Activated CD8-positive, alpha-beta memory T cell treated with anti-CD3 and anti-CD28 coated beads, Interleukin-2, amount 50 U/mL, for 48 hours (primary cell): ENCODE results near the gene NHEJ1.
A peak's percentile ranks its signal among the peaks of the same experiment; 100 is the strongest.

Source experiments
- DNase-seq: peaks from one replicate; pipeline ENCODE4 v3.0.0-alpha.2; 2020

The NHEJ1 gene

GRCh38 chr2:219182331-219183150, 21.9 kb upstream of the NHEJ1 start:
- DNase-seq, result no peak

- DNase-seq, result no peak
Observed at GRCh38 chr2:219181531-219181930, 20.9 kb upstream of the NHEJ1 start.

DNA sequence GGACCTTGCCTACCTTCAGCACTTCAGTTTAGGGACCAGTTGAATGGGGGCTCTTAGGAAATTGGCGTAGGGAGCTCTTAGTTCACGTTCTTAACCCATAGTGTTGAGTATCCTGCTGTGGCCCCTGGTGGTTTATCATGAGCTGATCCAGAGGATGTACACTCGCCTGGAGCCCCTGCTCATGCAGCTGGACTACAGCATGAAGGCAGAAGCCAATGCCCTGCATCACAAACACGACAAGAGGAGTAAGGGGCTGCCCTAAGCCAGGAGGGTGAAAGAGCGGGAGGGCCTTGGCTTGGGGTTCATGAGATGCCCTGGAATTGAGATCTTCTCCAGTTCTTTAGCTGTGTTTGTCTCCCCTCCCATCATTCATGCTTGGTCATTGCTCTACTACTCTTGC, 20.3 kb upstream of the NHEJ1 start:
- no peak for DNase-seq

DNA sequence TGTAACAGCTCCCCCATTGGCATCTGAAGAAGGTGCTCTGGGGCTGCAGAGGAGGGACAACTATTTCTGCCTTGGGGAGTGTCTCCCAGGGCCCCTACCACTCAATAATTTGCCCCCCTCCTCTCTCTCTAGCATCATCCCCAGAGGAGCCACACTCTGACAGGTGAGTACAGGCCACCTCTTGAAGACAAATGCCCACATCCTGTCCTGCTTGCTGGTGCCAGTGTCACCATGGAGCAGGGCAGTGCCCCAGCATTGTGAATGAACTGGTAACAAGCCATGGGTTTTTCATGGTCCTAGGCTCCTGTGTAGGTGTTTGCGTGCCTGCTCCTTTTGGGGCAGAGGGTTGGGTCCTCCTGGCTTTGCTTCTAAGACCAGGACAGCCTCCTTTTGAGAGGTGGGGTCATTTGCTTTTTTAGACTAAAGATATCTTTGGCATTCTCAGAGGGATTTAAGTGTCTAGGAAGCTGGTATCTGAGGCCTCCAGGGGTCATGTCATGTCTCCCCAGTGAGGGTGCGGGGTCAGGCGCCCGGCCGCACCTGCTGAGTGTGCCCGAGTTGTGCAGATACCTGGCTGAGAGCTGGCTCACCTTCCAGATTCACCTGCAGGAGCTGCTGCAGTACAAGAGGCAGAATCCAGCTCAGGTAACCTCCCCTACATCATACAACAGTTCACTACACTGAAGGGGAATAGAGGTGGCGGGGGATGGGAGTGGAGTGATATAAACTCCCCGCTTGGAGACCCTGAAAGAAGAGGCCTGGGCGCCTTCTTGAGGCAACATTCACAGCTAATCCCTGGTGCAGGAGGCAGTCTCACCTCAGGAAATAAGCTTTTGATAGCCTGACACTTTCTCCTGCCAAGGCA, 19.2 kb upstream of the NHEJ1 start:
- no peak for DNase-seq

DNA sequence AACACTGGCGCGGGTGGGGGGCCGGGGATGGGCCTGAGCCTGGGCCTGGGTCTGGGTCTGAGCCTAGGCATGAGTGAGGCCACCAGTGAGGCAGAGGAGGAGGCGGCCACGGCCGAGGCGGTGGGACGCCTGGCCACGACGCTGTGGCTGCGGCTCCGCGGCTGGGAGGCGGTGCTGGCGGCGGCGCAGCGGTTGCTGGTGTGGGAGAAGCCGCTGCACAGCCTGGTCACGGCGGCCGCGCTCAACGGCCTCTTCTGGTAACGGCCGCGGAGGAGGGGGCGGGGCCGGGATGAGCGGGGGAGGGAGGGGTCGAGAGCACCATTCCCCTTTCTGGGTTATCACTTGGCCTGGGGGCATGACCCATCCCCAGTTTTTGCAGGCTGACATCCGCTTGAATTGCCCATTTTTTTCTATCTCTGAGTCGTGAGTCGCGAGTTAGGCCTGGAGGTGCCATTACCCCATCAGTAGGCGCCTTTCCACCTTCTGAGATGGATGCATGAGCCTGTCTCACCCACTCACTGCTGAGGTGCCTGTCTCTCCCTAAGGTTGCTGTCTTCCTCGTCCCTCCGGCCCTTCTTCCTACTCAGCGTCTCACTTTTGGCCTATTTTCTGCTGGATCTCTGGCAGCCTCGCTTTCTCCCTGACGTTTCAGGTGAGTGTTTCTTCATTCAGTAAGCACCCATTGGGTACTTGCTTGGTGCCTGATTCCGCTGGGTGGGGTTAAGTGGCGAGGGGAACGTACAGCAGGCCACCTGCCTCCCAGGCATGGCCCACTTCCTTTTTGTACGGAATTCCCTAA, 18.0 kb upstream of the NHEJ1 start:
- peak; percentile 73 for DNase-seq

- peak; percentile 88 for DNase-seq
Observed at GRCh38 chr2:219177552-219178376, 17.1 kb upstream of the NHEJ1 start, which contains the start of gene RETREG2. Gene RETREG2, plus strand, starts transcription at chr2:219178275. Its CDS starts 78 bp downstream, at chr2:219178353.

GRCh38 chr2:219176818-219177551, 16.4 kb upstream of the NHEJ1 start, which contains the start of gene CNPPD1:
Gene CNPPD1, minus strand, starts transcription at chr2:219176925. Its CDS starts 97 bp downstream, at chr2:219176828.
- peak; percentile 91 for DNase-seq

DNA sequence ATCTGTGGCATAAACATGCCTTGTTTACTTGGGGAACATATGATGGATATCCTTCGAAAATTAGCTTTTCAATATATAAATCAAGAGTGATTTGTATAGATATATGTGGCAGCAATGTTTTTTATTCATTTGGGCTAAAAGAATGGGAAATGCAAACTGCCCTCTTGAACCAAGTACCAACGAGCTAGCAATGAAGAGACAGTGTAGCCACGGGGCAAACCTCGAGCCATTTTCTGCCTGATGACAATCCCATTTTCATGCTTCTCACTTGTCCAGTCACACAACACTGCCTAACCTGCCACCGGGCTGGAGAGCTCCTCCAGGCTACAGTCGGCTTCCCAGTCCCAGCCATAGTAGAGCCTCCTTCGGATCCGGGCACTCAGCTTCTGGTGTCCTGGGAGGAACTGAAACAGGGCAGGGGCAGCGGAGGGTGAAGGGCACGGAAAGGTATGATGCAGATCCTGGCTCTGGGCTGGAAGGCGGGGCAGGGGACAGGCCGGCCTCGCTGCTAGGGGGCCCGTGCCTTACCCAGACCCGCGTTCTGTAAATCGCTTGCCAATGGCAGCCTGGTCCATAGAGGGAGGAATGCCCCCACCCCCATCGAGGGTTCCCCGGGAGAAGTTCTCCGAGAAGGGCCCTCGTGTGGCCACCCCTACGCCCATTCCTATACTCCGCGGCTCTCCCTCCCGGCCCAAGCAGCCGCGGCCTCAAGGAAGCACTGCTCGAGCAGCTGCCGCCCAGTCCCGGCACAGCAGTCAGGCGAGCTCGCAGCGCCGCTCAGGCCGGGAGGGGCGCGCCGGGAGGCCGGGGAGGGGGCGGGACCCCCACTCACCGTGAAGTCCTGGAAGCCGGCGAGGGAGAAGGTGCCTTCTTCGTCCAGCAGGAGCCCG, 15.6 kb upstream of the NHEJ1 start:
- peak; percentile 69 for DNase-seq

DNA sequence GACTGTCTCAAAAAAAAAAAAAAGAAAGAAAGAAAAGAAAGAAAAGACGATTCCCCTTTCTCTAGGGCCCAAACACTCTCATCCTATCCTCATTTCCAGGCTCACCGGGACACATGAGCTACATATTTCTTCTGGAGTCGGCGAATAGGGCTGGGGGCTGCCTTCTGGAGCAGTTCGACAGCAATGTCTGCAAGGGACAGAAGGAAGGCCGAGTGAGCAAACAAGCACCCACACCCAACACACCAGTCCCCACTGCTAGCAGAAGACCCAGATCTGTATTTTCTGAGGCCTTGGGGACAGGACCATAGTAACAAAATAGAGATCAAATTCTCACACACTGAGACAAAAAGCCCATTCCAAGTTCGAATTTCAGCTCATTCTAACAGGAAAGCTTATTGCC, 14.9 kb upstream of the NHEJ1 start:
- DNase-seq, result no peak

DNA sequence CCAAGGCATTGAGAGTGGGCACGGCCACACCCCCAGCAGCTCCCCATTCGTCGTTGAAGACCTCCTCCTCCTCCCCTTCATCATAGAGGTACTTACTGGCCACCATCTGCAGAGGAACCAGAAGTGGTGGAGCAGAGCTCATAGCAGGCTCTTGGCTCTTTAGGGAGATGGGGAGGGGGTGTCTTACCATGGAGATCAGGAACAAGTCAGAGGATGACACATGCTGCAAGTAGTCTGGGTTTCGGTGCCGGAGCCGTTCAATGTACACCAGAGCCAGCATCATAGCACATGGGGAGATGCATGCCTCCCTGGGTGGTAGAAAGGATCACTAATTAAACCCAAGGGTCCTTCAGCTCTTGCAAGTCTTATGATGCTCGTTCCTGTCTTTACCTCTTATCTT, 14.2 kb upstream of the NHEJ1 start:
- no peak for DNase-seq

- DNase-seq, result no peak
Observed at GRCh38 chr2:219174146-219174545, 13.5 kb upstream of the NHEJ1 start.

DNA sequence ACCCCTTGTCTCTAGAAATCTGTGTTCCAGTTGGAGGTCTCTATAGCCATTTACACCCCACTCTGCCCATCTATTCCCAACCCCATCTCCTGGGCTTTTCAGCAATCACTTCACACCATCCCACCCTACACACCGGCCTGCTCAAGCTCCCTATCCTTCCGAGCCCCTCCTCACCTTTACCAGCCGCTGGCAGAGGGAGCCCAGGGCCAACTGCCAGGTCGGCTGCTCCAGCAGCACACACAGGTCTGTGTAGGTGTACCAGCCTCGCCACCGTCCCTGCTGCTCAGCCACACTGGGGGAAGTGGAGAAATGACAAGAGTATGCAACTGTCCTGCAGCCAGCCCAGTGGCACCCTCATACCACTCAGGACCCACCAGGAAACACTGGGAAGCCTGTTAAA, 12.6 kb upstream of the NHEJ1 start:
- DNase-seq, result peak; percentile 41

DNA sequence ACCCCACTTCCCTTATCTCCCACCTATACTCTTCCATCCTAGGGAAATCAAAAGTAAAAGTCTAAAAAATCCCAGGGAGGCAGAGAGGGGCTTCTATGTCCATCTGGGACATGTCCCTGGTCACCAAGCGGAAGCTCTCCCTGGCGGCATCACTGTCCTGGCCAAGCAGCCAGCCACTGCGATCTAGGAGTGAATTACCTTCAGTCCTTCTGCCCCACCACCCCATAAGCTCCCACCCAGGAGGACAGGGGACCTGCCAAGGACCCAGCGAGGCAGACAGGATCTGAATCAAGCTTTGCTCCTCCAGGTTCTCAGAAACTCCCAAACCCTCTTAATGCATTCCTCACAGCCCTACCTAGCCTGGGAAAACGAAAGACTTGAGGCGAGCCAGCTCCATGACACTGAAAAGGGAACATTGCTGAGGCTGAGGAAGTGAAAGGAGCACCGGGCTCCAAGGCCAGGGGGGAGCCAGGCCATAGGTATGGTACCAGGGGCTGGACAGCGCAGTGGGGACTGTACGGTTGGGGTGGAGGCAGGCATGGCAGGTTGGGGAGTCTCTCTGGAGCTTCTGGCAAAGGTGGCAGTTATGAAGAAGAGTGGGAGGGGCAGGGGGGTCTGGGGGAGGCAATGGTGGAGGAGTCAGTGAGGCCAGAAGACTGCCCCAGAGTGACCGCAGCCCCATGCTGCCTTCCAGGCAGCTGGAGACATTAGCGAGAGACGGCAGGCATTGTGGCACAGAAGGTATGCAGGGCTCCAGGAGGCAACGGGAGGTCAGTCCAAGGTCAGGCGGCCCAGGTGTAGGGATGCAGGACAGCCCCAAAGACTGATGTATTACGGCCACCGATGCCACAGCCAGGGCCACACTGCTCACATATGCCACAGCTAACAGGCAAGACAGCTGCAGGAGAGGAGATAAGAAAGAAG, 11.9 kb upstream of the NHEJ1 start:
- peak; percentile 32 for DNase-seq

GRCh38 chr2:219171231-219171651, 10.6 kb upstream of the NHEJ1 start:
- no peak for DNase-seq

DNA sequence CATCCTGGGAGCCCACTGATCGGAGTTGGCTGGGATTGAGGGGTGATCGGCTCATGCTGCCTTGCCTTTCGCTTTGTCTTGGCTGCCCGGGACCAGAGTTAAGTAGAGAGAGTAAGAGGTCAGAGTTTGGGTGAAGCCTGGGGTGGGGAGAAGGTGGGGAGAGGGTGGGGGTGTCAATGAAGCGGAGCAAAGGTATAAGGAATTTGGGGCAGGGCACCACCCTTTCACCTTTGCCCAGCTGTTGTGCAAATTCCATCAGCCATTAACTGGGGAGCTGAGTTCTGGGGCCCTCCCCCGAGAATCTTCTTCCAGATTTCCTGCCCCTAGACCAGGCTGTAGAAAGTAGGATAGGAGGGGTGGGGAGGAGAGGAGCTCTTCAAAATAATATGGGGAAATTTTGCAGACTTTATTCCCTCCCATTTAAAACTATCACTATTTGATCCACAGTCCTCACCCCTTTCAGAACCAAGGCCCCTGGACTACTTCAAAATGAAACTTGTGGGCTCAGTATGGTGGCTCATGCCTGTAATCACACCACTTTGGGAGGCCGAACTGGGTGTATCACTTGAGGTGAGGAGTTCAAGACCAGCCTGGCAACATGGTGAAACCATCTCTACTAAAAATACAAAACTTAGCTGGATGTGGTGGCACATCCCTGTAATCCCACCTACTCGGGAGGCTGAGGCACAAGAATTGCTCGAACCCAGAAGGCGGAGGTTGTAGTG, 9.5 kb upstream of the NHEJ1 start, which contains the start of gene SLC23A3:
TSS of gene SLC23A3 (minus strand) at position 100 of the 725 bp plus-strand sequence. CDS start at position 55, 45 bp downstream.
- no peak for DNase-seq

- DNase-seq, result no peak
Observed at GRCh38 chr2:219168932-219169331, 8.3 kb upstream of the NHEJ1 start.

- no peak for DNase-seq
Observed at GRCh38 chr2:219168526-219168925, 7.9 kb upstream of the NHEJ1 start.

- DNase-seq, result no peak
Observed at GRCh38 chr2:219167997-219168396, 7.4 kb upstream of the NHEJ1 start.
